ENCODE data around the gene GRIP2.

Gene GRIP2

DNA sequence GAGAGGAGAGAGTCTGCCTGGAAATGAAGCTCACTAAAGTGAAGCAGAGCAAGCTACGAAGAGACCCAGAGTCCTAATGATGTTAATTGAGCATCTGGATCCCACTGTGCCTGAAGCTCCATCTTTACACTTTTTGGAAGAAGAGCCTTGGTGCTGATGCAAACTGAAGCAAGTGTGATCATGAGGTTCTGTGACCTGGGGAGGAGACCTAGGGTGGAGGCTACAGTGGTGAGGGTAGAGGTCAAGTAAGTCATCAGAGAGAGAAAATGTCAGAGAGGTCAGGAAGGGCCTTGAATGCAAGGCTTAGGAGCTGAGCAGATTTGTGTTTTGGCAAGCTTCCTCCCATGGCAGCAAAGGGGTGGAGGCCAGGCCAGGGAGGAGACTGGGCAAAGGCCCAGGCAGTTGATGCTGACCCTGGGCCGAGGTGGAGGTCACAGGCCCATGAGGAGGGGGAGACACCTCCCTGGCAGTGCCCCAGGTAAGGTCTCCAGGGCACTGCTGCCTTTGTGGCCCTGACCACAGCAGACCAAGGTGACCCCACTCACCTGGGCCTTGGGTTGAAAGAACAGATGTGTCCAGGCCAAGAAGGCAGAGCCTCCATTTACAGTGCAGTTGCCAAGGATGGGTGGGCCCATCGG, 1.6 kb downstream of the GRIP2 start:
- no peak for DNase-seq

DNA sequence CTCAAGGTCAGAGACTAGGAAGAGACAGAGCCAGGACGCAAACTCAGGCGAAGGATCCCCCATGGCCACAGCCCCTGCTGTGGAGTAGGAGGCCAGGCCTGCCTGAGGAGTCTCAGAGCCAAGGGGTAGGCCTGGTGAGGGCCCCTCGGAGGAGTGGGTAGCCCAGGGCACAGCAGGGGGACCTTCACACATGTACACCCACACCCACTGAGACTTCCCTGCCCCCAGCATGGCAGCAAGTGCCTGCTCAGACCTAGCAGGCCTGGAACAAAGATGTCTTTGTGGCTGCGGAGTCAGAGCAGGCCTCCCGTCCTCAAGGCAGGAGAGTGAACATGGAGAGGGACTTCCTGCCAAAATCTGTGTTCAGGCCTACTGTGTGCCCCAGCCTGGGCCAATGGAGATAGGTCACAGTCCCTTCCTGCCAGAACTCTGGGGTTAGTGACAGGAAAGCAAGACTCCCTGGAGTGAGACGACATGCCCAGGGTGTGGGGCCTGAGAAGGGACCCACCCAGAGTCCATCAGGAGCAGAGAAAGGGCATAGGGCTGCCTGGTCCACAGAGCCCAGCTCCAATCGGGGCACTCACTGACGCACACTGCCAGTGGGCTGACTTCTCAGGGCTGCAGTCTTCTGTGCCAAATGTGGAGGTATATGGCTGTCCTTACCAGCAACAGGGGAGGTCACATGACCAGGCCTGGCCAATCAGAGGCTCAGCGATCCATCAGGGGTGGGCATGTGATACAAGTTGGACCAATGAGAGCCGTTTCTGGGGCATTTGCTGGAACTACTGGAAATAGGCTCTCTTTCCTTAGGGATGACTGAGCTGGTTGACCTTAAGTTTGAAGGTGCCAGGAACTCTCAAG, 2.3 kb downstream of the GRIP2 start:
- no peak for DNase-seq

DNA sequence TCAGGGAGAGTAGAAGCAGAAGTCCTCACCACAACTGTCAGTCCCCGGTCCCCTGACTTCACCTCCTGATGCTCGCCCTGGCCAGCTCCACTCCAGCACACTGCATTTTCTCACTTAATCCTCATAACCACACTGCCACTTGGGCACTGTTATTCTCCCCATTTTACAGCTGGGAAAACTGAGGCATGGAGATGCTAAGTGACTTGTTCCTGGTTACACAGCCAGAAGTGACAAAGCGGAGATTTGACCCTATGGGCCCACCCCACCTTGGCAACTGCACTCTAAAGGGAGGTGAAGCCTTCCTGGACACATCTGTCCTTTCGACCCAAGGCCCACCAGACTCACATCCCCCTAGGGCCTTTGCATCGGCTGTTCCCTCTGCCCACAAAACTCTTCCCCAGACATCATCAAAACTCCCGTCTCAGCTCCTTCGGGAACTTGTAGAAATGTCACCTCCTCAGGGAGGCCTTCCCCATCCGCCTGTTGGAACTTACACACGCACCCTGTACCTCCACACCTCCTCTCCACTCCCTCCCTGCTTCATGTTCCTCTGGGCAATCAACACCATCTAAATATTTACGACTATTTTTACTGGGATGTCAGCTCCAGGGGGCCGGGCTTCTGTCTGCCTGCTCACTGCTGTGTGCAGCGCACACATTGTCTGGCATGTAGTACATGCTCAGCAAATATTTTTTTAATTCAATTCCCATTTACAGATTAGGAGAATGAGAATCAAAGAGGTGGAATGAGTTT, 3.1 kb downstream of the GRIP2 start:
- DNase-seq, result no peak

DNA sequence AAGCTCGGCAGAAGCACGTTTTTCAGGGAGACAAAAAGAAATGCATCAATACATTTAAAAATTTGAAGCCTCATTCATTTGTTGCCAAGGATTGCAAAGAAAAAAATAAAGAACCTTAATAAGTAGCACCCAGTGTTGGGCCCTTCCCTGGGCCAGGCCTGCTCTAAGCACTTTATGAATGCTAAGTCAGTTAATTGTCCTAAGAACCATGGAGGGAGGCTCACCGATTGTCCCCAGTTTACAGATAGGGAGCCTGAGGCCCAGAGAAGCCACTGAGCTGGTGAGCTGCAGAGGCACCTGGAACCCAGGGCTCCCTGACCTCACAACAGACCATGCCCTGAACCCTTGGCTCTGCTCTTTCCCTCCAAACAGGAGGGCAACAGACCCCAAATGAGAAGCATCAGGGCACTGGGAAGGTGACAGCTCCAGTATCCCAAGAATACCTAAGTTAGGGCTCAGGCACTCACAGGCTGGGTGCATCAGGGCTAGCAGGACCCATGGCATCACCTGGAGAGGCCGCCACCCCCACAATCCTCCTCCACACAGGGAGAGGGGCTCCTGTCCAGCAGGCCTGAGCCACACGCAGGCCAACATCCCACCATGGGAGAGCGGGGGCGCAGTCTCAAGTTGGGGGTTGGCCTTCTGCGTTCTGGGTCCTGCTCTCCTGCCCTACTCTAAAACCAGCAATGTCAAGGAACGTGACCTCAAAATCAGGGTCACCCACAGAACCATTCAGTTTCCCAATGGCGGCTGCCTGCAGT, 3.9 kb downstream of the GRIP2 start:
- no peak for DNase-seq

DNA sequence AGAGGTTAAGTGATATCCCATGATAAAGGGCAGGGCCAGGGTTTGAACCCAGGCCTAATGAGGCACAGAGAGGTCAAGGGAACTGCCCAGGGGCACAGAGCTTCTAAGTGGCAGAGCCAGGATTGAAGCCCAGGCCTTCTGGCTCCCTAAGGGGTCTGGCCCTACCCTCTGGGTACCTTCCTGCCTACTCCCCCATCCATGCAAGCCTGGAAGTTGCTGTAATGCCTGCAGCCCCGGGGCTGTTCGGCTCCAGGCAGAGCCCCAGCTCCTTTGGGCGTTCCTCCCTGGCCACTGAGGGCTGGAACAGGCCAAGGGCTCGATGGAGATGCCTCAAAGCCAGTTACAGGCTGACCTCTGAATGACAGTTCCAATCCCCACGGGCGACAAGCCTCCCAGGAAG, 4.5 kb downstream of the GRIP2 start:
- DNase-seq, result no peak

DNA sequence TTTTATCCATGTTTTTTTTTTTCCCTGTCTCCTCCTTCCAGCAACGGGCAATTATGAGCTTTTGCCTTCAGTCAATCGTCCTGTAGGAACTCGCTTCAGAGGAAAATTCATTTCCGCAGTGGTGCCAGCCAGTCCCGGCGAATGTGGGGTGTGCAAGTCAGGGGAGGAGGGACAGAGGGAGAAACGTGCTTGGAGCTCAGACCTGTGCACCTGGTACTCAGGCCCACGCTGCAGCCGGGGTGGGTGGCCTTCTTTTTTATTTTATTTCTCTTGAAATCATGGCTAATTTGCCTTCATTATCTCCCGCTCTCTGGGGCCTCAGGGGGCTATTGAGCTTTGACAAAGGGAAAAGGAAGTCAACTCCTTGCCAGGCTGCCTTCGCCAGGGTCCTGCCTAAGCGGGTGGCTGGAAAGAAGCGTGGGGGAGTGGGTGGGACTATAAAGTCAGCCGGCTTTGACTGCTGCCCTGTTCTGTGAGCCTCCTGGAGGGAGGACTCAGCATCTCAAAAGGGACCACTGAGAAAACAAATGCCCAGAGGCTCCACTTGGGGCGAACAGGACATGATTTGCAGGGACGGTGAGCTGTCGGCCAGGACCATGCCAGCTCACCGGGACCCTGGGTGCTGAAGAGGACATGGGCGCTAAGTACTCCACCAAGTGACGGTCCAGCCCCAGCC, 5.5 kb downstream of the GRIP2 start:
- DNase-seq, result peak; percentile 68

DNA sequence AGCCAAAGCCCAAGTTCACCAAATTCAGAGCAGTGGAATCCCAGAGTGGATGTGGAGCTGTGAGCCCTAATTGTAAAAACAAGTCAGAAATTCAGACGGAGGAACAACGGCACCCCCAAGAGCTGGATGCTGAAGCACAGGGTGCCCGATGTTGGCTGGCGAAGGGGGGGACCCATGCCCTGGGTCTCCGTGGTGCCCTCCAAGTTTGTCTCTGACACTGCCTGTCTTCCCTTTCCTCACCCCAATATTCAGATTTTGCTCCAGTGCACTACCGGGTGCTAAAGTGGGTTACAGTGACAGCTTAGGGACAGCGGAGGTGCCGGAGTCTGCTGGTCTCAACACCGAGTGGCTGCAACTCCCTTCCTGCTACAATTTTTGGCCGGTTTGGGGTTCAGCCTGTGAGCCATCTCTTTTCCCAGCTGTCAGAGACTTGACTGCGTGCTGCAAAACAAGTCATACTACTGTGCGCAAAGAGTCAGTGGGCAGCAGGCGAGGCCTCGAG, 6.6 kb downstream of the GRIP2 start:
- DNase-seq, result no peak

DNA sequence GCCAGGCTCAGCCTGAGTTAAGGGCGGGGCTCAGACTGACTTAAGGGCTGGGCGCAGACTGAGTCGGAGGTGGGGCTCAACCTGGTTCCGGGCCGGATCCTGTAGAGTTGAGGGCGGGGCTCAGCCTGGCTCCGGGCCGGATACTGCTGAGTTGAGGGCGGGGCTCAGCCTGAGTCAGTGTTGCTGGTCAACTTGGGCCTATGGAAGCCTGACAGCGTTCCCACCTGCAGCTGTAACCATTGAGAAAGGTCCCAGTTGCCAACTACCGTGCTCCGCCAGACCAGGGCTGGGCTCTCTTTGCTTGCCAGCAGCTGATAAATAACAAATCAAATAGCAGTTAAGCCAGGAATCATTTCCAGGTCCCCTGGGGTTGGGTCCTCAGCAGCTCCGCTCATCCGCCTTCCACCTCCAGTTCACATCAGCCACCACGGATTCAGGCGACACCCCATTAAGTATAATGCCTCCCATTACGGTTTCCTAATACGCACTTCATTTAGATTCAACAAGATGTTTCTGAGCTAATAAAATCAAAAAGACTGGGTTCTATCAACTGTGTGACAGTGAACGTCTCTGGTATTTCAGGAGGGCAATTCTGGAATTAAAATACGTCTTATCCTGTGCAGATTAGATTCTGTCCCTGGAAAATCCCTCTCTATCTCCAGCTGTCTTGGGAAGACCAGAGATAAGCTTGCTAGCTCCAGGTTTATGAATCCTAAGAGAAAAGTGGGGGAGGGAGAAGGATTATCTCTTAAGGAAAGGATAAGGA, 7.3 kb downstream of the GRIP2 start:
- DNase-seq, result peak; percentile 30

DNA sequence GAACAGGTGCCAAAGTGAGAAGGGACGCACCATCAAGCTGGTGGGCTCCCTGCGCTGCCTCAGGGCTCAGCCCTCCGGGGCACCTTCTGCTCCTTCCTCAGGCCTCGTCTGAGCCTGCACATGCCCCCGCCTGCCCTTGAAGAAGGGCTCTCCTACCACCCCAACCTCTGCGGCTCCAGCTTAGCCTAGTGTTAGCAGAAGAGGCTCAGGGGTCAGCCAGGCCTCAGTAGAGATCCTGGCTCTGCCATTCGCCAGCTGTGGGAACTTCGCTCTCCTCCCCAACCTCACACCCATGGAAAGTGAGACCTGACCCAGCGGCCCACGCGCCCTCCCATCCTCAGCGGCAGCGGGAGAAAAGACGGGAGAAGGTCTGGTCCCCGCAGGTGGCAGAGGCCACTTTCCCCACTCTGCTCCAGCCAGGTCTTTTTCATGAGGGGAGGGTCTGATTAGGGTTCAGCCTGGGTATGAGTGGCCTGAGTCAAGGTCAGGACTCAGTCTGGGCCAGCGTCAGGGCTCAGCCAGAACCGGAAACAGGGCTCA, 8.2 kb downstream of the GRIP2 start:
- DNase-seq, result no peak

DNA sequence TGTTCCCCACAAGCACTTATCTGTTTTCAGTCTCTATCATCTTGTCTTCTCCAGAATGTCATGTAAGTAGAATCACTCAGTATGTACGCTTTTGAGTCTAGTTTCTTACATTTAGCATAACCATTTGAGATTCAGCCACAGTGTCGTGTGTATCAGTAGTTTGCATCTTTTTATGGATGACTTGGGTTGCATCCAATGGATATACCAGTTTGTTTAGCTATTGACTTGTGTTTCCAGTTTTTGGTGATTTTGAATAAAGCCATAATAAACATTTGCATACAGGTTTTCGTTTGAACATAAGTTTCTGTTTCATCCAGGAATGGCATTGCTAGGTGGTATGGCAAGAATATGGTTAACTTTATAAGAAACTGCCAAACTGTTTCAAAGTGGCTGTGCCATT, 12.1 kb downstream of the GRIP2 start:
- DNase-seq, result no peak

DNA sequence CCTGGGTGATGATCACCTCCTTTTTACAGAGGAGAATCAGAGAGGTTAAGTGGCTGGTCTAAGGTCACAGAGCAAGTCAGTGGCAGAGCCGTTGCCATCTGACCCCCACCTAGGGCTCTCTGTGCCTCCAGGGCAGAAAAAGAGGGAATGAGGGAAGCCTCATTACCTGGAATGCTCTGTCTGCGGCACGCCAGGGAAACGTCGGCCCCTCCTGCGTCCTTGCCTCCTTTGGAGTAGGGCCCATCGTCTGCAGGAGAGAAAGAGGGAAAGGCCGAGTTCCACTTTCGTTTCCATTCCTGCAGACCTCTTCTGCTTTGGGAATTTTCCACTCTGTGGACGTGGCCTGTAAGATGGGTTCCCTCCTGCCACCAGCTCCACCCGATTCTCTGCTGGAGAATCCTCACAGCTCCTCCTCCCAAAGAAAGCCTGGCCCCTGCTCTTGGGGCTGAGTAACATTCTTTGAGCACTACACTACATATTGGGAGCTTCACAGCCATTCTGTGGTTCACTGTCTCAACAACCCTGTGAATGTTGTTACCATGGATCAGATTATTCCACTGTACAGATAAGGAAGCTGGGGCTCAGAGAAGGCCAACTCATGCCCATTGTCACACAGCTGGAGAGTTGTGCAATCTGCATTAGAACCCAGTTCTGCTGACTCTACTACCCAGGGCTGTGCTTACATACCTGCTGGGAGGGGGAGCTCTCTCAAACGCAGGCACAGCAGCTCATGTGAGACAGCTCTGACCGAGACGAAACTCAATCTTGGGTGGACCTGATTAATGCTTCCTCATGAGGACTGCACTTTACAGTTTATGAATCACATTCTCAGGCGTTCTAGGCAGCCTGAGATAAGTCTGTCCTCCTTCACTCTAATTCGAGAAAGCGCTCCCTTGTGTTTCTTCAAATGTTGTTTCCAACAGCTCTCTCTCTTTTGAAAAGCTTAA, 14.2 kb downstream of the GRIP2 start:
- DNase-seq, result no peak

DNA sequence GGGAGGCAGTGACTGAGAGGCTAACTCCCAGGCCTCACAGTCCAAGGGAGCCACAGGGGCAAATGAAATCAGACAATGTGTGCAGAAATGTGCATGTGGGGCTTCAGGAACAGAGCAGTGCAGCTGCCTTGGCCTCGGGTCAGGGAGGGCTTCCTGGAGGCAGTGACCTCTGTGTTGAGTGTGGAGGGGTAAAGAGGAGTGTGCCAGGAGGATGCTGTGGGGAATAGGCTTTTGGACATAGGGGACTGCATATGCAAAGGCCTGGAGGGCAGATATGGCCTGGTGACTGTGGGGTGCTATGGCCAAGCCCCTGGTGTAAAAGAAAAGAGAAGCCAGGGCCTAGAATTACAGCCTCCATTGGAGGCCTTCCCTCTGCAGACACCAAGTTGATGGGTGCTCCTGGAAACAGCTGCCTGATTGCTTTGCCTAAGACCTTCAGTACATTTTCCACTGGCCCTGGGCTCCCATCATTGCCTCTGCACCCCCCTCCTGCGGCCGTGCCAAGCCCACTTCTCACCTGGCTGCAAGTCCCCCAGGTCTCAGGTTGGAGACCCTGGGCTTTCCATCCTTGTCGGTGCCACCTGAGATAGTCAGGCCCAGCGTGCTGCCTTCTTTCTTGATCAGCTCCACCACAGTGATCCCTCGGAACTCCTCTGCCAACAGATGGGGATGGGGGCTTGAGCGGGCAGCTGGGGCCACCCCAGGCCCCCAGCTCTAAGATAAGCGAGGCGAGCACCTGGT, 15.1 kb downstream of the GRIP2 start:
- no peak for DNase-seq

DNA sequence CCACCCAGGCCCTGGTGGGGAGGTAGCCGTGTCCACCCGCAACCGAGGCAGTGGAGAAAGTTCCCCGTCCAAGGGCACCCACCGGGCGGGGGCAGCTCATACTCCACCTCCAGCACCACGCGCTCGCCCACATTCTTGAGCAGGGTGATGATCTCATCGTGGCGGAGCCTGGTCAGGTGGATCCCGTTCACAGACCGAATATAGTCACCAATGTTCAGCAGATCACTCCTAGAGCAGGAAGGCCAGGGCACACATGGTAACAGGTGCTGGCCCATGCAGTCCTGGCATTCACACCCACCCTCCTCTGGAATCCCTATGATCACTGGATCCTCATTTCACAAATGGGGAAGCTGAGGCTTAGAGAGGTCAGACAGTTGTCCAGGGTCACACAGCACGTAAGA, 15.8 kb downstream of the GRIP2 start:
- no peak for DNase-seq

DNA sequence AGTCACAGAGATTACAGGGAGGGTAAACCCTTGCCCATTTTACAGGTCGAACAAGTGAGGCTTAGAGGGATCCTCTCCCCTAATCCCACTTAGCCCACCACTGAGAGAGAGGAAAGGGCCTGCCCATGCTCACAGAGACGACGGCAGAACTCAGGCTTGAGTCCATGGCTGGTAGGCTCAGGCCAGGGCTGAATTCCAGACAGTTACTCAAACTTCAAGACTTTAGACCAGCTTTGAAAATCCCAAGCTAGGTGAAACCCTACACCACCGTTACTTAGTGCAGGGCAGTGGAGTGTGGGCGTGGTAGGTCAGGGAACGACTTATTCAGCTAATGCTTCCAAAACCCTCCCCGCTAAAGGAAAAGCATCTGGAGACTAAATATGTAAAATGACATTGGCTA, 16.4 kb downstream of the GRIP2 start:
- DNase-seq, result no peak

DNA sequence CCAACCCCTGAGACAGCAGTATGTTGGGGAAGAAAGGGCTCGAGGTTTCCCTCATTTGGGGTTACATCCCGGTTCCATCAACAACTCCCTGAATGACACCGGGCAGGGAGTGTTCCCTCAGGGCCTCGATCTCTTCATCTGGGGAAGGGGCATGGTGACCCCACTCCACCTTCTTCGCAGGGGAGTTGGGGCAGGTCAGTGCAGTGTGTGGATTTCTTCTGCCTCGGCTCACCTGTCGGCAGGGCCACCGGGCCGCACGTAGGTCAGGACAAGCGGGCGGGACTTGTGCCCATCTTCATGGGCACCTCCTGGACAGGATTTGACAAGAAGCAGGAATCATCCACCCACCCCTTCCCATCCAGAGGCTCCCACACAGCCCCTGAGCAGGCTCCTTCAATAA, 17.4 kb downstream of the GRIP2 start:
- no peak for DNase-seq

DNA sequence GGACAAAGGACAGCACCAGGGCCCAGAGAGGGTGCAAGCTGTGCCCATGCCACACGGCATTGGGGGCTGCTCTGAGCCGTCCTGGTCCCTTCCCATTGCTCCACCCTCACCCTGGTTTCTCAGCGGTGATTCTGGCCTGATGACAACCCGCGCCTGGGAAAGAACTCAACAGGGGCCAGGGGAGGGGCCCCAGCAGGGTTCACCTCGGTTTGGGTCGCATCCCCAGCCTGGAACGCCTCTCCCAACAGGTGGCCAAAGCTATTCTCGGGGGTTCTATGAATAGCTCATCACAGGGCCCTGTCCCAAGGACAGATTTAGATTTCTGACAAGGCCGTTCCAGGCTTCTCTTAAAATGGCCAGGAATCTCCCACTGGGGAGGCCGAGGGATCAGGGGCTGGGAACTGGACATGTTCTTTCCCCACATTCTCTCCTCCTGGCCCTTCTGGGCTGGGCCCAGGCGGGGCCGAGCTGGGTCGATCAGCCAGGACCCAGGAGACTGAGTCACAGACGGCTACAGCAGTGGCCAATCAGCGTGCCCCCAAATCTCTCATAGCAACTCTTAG, 17.9 kb downstream of the GRIP2 start:
- DNase-seq, result no peak

DNA sequence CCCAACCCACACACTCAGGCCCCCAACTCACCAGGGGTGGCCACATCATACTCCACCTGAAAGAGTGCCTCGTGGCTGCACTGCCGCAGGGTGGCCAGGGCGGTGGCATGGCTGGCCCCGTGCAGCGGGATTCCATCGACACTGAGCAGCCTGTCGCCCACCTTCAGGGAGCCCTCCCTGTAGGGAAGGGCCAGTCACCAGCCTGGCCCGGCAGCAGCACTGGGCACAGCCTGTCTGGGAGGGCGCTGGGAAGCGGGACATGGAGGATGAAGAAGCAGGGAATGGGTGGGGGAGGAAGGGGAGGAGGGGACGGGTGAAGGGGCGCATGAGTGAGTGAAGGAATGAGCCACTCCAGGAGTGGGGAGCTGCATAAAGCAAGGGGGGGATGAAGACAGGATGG, 18.5 kb downstream of the GRIP2 start:
- DNase-seq, result no peak

DNA sequence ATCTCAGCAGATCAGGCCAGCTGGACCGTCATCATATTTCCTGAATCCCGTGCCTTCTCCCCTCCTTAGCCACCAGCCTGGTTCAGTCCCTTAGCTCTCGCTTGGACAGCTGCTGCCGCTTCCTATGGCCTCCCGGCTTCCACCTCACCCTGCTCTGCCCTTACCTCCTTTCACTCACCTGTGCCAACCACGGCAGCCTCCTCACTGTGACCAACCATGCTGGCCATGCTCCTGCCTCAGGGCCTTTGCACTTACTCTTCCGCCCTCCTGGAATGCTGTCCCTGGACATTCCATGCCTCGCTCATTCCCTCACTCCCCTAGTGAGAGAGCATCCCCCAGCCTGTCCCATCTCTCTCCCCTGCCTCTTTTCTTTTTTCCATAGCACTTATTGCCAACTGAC, 19.2 kb downstream of the GRIP2 start:
- no peak for DNase-seq

DNA sequence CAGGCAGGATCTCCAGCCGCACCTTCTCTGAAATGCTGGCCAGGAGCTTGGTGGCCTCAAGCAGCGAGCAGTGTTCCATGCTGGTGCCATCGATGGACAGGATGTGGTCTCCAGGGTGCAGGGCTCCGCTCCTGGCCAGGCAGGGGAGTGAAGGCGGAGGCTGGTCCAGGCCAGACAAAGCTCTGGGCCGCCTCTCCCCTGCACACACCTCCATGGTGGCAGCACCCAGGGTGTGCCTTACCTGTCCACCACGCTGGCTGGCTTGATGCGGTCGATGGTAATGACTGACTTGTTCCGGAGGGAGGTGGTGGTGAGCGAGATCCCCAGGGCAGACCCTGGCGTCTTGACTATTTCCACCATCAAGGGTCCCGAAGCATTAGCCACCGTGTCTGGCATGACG, 20.0 kb downstream of the GRIP2 start:
- DNase-seq, result no peak
